GM19035 (cell line): ENCODE results near the gene NSUN6.

Experiments used
- ATAC-seq: cut with Tn5 transposase; IDR thresholded peaks from one replicate; pipeline ENCODE4 v1.9.1; 2021; ENCODE audit not compliant: unreplicated experiment

Gene NSUN6

DNA sequence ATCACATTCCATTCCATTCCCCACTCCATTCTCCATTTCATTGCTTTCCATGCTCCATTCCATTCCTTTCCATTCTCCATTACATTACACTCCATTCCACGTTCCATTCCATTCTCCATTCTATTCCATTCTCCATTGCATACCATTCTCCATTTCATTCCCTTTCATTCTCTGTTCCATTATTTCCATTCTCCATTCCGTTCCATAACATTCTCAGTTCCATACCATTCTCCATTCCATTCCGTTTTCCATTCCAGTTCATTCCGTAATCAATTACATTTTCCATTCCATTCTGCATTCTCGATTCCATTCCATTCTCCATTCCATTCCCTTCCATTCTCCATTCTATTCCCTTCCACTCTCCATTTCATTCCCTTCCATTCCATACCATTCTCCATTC lies 86.4 kb downstream of the NSUN6 start:
- ATAC-seq: no peak

DNA sequence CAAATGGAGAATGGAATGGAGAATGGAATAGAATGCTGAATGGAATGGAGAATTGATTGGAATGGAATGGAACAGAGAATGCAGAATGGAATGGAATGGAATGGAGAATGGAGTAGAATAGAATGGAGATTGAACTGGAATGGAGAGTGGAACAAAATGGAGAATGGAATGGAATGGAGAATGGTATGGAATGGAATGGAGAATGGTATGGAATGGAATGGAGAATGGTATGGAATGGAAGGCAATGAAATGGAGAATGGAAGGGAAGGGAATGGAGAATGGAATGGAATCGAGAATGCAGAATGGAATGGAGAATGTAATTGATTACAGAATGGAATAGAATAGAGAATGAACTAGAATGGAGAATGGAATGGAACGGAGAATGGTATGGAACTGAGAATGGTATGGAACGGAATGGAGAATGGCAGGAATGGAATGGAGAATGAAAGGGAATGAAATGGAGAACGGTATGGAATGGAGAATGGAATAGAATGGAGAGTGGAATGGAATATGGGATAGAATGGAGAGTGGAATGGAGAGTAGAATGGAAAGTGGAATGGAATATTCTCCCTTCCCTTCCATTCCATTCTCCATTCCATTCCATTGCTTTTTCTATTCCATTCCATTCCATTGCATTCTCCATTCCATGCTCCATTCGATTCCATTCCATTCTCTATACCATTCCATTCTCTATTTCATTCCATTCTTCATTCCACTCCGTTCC lies 88.2 kb downstream of the NSUN6 start:
- no peak for ATAC-seq

DNA sequence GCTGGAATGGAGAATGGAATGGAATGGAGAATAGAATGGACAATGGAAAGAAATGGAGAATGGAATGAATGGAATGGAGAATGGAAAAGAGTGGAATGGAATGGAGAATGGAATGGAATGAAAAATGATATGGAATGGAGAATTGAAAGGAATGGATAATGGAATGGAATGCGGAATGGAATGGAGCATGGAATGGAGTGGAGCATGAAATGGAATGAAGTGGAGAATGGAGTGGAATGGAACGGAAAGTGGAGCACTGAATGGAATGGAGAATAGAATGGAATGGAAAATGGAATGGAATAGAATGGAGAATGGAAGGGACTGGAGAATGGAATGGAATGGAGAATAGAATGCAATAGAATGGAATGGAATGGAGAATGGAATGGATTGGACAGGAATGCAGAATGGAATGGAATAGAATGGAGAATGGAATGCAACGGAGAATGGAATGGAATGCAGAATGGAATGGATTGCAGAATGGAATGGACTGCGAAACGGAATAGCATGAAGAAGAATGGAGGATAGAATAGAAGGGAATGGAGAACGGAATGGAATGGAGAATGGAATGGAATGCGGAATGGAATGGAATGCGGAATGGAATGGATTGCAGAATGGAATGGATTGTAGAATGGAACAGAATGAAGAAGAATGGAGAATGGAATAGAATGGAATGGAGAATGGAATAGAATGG lies 89.4 kb downstream of the NSUN6 start:
- no peak for ATAC-seq

DNA sequence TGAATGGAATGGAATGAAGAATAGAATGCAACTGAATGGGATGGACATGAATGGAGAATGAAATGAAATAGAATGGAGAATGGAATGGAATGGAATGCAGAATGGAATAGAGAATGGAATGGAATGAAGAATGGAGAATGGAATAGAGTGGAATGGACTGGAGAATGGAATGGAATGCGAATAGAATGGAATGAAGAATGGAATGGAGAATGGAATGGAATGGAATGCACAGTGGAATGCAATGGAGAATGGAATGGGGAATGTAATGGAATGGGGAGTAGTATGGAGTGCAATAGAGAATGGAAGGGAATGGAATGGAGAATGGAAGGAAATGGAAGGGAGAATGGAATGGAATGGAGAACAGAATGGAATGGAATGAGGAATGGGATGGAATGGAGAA lies 93.4 kb downstream of the NSUN6 start:
- ATAC-seq: no peak

DNA sequence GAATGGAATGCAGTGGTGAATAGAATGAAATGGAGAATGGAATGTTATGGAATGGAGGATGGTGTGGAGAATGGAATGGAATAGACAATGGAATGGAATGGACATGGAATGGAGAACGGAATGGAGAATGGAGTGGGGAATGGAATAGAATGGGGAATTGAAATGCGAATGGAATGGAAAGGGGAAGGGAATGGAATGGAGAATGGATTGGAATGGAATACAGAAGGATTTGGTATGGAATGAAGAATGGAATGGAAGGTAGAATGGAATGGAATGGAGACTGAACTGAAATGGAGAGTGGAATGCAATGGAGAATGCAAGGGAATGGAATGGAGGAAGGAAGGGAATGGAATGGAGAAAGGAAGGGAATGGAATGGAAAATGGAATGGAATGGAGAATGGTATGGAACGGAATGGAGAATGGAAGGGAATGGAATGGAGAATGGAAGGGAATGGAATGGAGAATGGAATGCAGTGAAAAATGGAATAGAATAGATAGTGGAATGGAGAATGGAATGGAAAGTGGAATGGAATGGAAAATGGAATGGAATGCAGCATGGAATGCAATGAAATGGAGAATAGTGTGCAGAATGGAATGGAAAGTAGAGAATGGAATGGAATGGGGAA lies 94.8 kb downstream of the NSUN6 start:
- no peak for ATAC-seq

DNA sequence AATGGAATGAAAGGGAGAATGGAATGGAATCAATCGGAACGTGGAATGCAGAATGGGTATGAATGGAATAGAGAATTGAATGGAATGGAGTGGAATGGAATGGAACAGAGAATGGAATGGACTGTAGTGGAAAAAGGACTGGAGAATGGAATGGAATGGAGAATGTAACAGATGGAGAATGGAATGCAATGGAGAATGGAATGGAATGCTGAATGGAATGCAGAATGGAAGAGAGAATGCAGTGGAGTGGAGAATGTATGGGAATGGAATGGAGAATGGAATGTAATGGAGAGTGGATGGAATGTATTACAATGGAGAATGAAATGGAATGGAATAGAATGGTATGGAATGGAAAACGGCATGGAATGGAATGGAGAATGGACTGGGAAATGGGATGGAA lies 96.9 kb downstream of the NSUN6 start:
- ATAC-seq: no peak

DNA sequence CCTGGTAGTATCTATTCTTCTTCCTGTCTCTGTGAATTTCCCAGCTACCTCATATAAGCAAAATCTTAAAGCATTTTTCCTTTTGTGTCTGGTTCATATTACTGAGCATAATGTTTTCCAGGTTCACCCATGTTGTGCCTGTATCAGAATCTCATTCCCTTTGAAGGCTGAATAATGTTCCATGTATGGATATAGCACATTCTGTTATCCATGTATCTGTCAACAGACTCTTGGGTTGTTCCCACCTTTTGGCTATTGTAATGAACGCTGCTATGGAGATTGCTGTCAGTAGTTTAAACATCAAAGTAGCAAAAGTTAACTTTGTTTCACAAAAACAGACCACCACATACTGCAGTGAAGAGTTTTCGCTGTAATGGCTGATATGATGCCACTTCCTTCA lies 99.9 kb downstream of the NSUN6 start:
- ATAC-seq: no peak

DNA sequence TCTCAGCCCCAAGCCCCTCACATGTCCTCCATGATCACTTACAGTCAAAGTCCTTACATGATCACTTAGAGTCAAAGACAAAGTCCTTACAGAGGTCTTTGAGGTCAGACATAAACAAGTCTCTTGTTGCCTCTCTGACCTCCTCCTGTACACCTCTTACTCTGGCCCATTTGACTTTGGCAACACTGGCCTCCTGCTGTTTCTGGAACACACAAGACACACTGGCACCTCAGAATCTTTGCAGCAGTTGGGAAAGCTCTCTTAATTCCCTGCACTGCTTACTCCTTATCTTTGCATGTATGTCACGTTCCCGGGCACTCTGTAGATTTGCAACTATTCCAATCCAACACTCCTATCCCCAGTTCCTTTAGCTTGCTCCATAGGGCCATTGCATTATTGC lies 102.3 kb downstream of the NSUN6 start:
- no peak for ATAC-seq

DNA sequence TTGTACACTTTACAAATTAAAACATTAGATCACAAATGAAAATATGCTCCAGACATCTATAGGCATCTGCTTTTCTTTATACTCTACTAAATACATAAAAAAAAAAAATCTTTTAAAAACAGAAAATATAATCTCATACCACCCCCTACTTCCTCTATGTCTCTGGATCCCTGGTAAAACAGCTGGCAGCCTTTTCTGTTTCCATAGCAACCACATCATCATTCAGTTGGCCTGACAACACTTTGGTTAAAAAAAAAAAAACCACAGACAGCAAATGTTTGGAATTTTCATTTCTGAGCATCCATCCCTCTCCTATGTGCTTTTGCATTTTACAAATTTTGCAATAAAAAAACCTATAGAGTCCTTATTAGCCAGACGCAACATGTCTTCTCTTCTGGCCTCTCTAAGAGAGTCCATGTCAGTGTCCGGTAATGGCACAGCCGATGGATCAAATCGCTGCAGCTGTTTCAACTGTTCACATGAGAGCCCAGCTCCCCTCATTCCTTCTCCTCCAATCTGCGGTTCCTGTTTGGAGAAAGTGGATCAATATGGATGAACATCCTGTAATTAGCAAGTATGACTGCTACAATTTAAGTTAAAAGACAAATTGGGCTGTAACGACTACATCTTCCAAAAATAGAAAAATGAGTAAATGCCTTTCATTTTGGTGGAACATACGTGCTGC lies 105.6 kb downstream of the NSUN6 start:
- no peak for ATAC-seq

DNA sequence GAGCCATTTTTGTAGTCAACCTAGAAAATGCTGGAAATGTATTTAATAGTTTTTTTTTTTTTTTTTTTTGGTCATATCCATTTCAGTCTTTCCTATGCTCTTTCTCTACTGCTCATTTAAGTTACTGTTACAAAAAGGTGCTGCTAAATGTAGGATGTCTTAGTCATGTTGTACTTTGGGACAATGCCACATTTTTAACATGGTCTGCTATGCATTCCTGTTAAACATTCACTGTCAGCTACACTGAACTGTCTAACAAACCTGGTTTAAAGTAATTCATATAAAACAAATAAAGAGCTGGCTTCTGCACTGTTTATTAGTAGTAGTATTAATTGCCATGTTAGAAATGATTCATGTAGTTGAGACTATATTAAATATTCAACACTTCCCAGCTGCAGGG lies 108.6 kb downstream of the NSUN6 start:
- no peak for ATAC-seq

DNA sequence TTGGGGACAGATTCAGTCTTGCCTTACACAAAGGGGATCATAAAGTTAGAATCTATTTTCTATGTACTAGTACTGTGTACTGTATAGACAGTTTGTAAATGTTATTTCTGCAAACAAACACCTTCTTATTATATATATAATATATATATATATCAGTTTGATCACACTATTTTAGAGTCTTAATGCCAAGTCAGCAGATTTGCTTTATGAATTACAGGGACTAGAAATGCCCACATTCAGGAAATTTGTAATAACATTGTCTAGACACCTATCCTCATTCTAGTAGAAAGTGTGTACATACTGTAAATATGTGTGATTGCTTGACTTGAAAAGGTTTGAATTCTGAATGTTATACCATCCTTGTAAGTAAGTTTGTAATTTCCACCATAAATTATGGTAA lies 111.2 kb downstream of the NSUN6 start:
- no peak for ATAC-seq

DNA sequence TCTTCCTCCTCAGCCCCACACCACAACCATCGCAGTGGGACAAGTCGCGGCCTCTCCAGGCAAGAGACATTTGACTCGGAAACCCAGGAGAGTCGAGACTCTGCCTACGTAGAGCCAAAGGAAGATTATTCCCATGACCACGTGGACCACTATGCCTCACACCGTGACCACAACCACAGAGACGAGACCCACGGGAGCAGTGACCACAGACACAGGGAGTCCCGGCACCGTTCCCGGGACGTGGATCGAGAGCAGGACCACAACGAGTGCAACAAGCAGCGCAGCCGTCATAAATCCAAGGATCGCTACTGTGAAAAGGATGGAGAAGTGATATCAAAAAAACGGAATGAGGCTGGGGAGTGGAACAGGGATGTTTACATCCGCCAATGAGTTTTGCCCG lies 112.1 kb downstream of the NSUN6 start:
- no peak for ATAC-seq

DNA sequence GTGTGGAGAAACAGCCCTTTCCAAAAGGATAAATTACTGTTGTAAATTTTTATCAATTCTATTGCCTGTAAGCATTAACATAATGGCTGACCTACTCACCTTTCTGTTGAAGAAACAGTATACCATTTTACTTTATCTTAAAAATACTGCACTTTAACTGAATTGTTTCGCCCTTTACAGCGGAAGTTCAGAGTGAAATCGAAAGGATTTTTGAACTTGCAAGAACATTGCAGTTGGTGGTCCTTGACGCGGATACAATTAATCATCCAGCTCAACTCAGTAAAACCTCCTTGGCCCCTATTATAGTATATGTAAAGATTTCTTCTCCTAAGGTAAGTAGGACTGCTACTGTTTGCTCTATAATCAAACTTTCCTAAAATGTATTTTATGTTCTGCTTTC lies 117.5 kb downstream of the NSUN6 start:
- ATAC-seq: no peak

DNA sequence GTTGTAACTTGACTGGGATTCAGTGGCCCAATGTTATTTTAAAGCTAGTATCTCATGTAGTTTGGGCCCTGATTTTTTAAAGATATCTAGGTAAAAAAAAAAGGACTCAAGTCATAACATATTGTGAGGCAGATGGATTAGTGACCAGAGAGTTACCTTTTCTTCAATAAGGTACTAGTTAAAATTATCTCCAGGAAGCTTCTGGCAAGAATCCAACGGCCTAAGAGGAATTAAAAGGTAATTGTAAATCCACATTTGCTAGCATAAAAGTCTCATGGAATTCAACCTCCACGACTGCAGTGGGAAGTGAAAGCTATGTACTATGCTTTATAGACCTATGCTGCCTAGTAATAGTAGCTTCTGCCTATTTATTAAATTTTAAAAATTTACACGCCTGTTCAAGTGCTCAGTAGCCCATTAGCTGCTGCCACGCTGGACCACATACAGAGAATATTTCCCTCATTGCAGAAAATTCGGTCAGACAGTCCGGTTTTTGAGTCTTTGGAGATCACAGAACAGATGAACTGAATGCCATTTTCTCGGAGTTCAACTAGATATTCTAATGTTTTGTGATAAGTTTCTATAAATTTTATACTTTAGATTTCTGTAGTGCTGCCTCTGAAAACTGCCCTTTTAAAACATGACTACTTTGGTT lies 118.4 kb downstream of the NSUN6 start:
- ATAC-seq: no peak

DNA sequence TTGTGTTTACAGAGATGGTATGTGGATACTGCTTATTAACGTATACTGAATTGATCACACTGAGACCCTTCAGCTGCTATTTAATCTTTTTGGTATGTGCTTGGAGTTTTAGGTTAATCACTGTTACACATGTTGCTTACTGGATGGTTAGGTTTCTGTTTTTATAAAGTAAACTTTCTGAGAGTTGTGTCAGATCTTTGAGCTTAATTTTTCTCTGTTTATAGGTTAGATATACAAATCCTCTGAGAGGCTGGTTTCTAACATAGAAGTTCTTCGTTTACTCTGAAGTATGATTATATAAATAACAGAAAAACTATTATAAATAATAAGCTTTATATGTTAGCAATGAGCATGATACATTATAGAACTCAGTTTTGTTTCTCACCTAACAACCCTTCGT lies 123.1 kb downstream of the NSUN6 start:
- no peak for ATAC-seq

DNA sequence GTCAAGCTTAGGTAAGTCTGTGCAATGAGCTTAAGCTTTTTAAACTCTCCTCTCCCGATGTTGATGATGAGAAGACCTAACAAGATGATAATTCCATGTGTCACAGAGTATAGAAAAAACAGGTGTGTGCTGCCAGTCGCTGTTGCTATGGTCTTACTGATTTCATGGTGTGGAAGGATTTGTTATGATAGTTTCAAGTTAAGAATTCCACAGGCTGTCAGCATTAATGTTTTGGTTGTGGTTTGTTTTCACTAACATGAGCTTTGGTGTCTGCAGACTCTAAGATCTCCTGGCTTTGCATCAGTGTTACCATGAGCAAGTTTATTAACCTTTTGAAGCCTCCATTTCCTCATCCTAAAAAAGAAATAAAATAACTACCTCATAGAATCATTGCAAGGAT lies 123.7 kb downstream of the NSUN6 start:
- no peak for ATAC-seq

DNA sequence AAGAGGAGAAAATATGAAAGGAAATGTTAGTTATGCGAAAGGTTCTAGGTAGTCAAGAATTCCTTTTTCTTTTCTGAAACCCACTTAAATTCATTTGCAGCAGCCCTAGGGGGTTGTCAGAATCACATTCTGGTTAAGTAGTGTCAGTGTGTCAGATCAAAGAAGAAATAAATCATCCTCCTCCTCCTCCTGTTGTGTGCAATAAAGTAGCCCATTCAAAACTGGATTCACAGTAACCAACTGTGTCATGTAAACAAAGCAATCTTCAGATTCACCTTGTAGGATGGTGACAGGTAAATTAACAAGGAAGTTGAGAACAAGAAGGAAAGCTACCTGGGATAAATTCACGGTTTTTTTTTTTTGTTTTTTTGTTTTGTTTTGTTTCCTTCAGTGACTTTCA lies 127.5 kb downstream of the NSUN6 start:
- ATAC-seq: no peak

DNA sequence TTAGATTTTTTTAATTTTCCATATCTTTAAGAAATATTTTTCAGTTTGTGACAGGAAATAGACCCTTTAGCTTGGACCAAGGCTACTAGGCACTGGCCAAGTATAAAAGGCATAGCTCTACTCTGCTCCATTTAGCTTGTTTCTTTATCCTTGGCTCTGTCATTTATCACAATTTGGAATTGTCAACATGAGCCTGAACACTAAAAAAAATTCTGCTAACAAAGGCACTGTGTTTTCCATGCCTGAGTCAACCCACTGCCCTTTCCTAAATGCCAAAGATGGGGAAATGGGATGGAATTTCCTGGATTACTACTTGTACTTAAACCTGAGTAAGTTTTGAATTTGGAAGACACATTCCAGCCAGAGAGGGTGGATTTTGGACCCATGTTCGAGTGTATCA lies 128.4 kb downstream of the NSUN6 start:
- ATAC-seq: no peak

DNA sequence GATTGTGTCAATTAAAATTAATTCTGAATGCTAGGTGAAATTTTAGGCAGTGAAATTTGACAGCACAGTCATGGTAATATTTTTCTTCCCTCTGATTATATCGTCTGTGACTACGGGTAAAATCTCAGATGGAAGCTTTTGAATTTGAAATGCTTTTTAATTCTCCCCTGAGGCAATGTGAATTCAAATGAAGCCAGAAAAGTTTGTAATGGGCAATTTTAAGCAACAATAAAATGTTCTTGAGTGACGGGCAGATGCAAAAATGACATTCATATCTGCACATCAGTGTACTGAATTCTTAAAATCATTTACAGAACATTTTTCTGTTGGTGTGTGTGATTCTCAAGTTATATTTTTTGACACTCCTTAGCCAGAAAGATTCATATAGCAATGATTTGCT lies 134.5 kb downstream of the NSUN6 start:
- ATAC-seq: no peak

DNA sequence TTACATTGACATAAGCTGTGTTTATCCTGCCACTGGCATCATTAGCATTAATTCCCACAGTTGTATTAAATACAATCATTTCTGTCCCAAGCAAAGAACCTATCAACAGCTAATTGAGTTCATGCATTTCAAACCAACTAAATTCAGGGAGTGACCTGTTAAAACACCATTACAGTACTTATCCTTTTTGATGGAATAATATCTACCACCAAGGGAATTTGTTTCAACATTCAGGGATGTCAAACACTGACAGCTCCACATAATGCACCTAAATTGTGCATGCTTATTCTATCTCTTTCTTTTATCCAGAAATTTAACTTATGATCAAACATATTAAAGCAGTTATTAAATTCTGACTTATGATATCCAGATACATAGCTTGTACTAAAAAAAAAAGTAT lies 136.8 kb downstream of the NSUN6 start:
- no peak for ATAC-seq

DNA sequence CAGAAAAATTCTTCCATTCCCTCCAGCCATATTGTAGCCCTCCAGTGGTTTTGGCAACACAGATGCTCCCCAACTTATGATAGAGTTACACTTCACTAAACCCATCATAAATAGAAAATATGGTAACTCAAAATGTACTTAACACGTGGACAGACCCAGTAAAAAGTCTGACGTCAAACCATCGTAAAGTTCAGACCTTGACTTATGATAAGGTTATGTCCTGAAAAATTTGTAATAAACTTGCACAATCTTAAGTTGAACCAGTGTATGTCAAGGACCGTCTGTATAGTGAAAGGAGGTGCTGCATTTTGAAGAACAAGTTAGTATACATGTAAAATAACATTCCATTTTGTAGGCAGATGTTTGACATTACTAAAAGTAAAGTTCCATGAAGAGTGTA lies 142.8 kb downstream of the NSUN6 start:
- no peak for ATAC-seq
